SK-N-MC (cell line): ENCODE data around the gene KCNMA1.
A peak's percentile ranks its signal among the peaks of the same experiment; 100 is the strongest.

Experiments used
- DNase-seq: peaks from one replicate; pipeline ENCODE4 v3.0.0-alpha.2; 2011; ENCODE audit warnings: low read depth, low spot score
- H3K27ac ChIP-seq: fragments of 200-600 bp; sonication (generic); 2 replicates; pipeline ENCODE4 v1.5.1; 2016; ENCODE audit warnings: mixed run types
- H3K36me3 ChIP-seq: fragments of 200-600 bp; sonication (generic); 2 replicates; pipeline ENCODE4 v1.6.1; 2017; ENCODE audit warnings: antibody characterized with exemption, low read length, mixed read lengths; ENCODE audit not compliant: insufficient read depth
- H3K4me3 ChIP-seq: fragments of 200-600 bp; sonication (generic); 2 replicates; pipeline ENCODE4 v1.5.1; 2016
- H3K9ac ChIP-seq: fragments of 200-600 bp; sonication (generic); 2 replicates; pipeline ENCODE4 v1.8.0; 2017; ENCODE audit warnings: mixed run types, mixed read lengths; ENCODE audit not compliant: insufficient read length
- H3K9me3 ChIP-seq: fragments of 200-600 bp; sonication (generic); 2 replicates; pipeline ENCODE4 v1.6.1; 2017; ENCODE audit warnings: low read depth, mild to moderate bottlenecking, antibody characterized with exemption, low read length, moderate library complexity, mixed read lengths
- EZH2 ChIP-seq: fragments of 200-600 bp; sonication (generic); IDR thresholded peaks from one replicate; pipeline ENCODE4 v1.6.1; 2017; ENCODE audit warnings: antibody characterized with exemption
- FOXP2 ChIP-seq: optimal IDR thresholded peaks from 2 replicates; pipeline ENCODE3; 2011; ENCODE audit warnings: mild to moderate bottlenecking, moderate library complexity; ENCODE audit not compliant: insufficient read depth; ENCODE audit errors: extremely low read length, control extremely low read depth
- POLR2AphosphoS5 ChIP-seq: IDR thresholded peaks from 2 replicates; pipeline ENCODE4 v1.6.1; 2012; ENCODE audit warnings: mild to moderate bottlenecking, low read depth, low read length, borderline replicate concordance

KCNMA1 gene

DNA sequence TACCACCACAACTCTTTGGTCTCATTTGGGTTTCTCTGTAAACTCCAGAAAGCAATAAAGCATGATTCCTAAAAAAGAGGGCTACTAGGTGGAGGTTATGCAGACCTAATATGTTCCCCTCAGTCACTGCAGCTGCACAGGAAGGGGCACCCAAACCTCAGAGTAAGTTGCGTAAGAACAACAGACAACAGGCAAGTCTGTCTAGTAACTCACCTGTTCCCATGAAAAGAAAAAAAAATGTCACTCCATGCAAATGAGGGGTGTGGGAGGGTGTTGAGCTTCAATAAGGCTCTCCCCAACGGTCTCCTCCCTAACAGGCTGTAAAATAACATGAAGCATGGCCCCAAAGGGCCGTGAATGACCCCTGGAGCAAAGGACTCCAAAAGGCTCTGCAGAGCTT is 461.4 kb downstream of the KCNMA1 start:
- no peaks in the 10 kb centered on the region for H3K36me3 ChIP-seq
- no peak for DNase-seq
- TF ChIP-seq FOXP2, result no peak
- TF ChIP-seq POLR2AphosphoS5, result no peak
- no peak for TF ChIP-seq EZH2
- H3K9me3 ChIP-seq, result no peaks in the 10 kb centered on the region
- no peak overlapping the region for H3K9ac ChIP-seq
- H3K4me3 ChIP-seq, result no peak overlapping the region
- H3K27ac ChIP-seq, result no peak overlapping the region

GRCh38 chr10:77175631-77176222 is 461.9 kb downstream of the KCNMA1 start:
- H3K36me3 ChIP-seq, result no peaks in the 10 kb centered on the region
- TF ChIP-seq EZH2 (no peak), POLR2AphosphoS5 (no peak), FOXP2 (no peak)
- H3K9me3 ChIP-seq, result no peaks in the 10 kb centered on the region
- no peak overlapping the region for H3K27ac ChIP-seq
- no peak overlapping the region for H3K9ac ChIP-seq
- DNase-seq, result no peak
- no peak overlapping the region for H3K4me3 ChIP-seq

GRCh38 chr10:77173615-77174461 is 463.8 kb downstream of the KCNMA1 start:
- peak; percentile 30 for DNase-seq
- H3K36me3 ChIP-seq, result no peaks in the 10 kb centered on the region
- no peak overlapping the region for H3K27ac ChIP-seq
- H3K9me3 ChIP-seq, result no peaks in the 10 kb centered on the region
- TF ChIP-seq POLR2AphosphoS5 (no peak), FOXP2 (no peak), EZH2 (no peak)
- H3K4me3 ChIP-seq, result no peak overlapping the region
- H3K9ac ChIP-seq, result no peak overlapping the region

- DNase-seq, result no peak
- H3K27ac ChIP-seq, result no peak overlapping the region
- H3K36me3 ChIP-seq, result no peaks in the 10 kb centered on the region
- no peaks in the 10 kb centered on the region for H3K9me3 ChIP-seq
- H3K4me3 ChIP-seq, result no peak overlapping the region
- TF ChIP-seq FOXP2 (no peak), EZH2 (no peak), POLR2AphosphoS5 (no peak)
- no peak overlapping the region for H3K9ac ChIP-seq
These were observed 465.5 kb downstream of the KCNMA1 start for GRCh38 chr10:77172086-77172485.

- no peak overlapping the region for H3K4me3 ChIP-seq
- DNase-seq, result no peak
- no peak for TF ChIP-seq EZH2
- no peak overlapping the region for H3K9ac ChIP-seq
- H3K36me3 ChIP-seq, result no peaks in the 10 kb centered on the region
- no peak overlapping the region for H3K27ac ChIP-seq
- no peaks in the 10 kb centered on the region for H3K9me3 ChIP-seq
These were observed 468.7 kb downstream of the KCNMA1 start for GRCh38 chr10:77168861-77169260.

DNA sequence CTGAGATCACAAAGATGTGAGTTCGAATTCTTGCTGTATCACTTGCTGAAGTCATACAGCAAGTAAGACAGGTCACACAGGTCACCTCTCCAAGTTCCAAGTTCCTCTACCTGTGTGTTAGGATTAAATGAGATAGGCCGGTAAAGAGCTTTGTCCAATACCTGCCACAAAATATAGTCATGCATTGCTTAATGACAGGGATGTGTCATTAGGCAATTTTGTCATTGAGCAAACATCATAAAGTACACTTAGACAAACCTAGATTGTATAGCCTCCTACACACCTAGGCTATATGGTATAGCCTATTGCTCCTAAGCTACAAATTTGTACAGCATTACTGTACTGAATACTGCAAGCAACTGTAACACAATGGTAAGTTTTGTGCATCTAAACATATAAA is 469.4 kb downstream of the KCNMA1 start:
- Histone ChIP-seq H3K9me3 (no peaks in the 10 kb centered on the region), H3K4me3 (no peak overlapping the region), H3K27ac (no peak overlapping the region), H3K36me3 (no peaks in the 10 kb centered on the region), H3K9ac (no peak overlapping the region)
- DNase-seq, result no peak
- TF ChIP-seq FOXP2 (no peak), POLR2AphosphoS5 (no peak), EZH2 (no peak)

- H3K9me3 ChIP-seq, result no peaks in the 10 kb centered on the region
- peak; percentile 8 for DNase-seq
- no peak overlapping the region for H3K9ac ChIP-seq
- TF ChIP-seq POLR2AphosphoS5 (no peak), EZH2 (no peak), FOXP2 (no peak)
- H3K4me3 ChIP-seq, result no peak overlapping the region
- no peaks in the 10 kb centered on the region for H3K36me3 ChIP-seq
- no peak overlapping the region for H3K27ac ChIP-seq
These were observed 472.0 kb downstream of the KCNMA1 start for GRCh38 chr10:77165445-77166208.

- no peak overlapping the region for H3K4me3 ChIP-seq
- no peak for DNase-seq
- H3K9me3 ChIP-seq, result no peaks in the 10 kb centered on the region
- H3K27ac ChIP-seq, result no peak overlapping the region
- H3K9ac ChIP-seq, result no peak overlapping the region
- no peaks in the 10 kb centered on the region for H3K36me3 ChIP-seq
- TF ChIP-seq POLR2AphosphoS5, result no peak
- no peak for TF ChIP-seq FOXP2
- no peak for TF ChIP-seq EZH2
These were observed 472.8 kb downstream of the KCNMA1 start for GRCh38 chr10:77164616-77165311.
